NCI-H2196 (cell line): ENCODE measurements around the gene TMEM11.

Experiments
- DNase-seq: peaks from one replicate; lab custom pipeline; 2025; ENCODE audit not compliant: unreplicated experiment; lab: John Stamatoyannopoulos, UW

TMEM11 gene

DNA sequence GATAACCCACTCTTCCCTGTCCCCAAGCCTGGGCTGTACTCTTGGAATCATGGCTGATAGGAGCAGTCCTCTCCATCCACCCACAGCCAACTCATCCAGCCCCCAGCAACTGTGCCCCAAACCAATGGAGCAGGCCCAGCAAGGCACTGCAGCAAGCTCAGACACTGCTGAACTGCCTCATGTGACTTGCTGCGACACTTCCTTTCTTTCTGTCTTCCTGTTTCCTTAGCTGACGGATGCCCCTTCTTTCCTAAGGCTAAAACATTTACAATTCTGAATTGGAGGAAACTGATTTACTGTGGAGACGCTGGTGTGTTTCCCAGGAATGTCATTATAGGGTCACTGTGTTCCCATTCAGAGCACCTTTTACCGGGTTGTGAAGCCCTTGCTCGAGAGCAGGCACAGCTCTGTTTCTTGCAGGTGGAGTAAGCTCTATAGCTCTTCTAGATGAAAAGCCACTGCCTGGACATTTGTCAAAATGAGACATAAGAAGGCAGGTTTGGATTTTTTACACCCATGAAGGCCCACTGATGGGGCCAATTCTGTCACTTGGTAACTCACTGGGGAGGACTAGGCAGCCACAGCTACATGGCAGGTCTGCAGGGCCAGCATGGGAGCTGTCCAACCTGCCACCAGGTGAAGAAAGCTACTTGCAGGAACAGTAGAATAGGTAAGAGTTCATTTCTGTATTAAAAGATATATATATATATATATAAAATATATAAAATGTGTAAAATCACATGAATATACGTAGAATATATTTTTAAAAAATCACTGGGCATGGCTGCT, 27.4 kb downstream of the TMEM11 start:
- DNase-seq = no peak

GRCh38 chr17:21185061-21185460, 28.9 kb downstream of the TMEM11 start:
- DNase-seq = no peak

GRCh38 chr17:21184570-21184969, 29.4 kb downstream of the TMEM11 start:
- DNase-seq = no peak

DNA sequence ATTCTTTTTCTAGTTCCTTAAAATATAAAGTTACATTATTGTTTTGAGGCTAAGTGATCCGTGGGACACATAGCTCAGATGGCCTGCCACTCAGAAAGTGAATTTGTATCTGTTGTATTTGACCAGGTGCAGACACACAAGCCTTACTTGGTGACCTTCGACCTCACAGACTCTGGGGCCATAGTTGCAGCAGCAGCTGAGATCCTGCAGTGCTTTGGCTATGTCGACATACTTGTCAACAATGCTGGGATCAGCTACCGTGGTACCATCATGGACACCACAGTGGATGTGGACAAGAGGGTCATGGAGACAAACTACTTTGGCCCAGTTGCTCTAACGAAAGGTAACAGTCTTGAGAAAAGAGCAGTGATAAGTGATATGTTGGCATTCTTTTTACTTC, 30.5 kb downstream of the TMEM11 start:
- DNase-seq = no peak

DNA sequence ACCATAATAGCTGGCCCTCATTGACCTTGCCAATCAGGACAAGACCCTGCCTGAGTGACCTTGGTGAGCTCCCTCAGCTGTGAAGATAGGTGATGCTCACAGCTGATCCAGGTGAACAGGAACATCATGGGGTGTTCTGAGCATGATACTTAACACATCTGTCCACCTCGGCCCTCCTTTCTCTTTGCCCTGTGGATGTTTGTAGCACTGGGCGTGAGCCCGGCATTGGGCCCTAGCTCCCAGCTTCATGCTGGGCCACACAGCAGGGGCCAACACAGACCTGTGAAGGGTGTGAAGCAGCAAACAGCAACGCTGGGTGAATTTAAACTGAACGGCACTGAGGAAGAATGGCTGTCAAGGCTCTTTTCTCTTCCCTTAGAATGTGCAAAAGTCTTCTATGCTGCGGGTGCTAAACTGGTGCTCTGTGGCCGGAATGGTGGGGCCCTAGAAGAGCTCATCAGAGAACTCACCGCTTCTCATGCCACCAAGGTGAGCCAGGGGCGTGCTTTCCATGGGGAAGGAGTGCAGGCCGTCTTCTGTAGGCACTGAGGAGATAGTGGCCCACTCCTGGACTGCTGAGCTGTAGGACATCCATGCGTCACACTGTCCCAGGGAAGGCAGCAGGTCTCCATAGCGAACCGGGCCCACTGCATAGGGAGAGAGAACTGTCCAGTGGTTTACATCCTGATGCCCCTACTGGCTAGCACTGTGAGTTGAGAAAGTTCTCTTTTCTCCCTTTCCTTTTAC, 35.9 kb downstream of the TMEM11 start:
- DNase-seq = no peak

- DNase-seq = no peak
These were observed 36.6 kb downstream of the TMEM11 start for GRCh38 chr17:21177401-21177800.

GRCh38 chr17:21176773-21177395, 37.1 kb downstream of the TMEM11 start:
- no peak for DNase-seq

- no peak for DNase-seq
These were observed 39.2 kb downstream of the TMEM11 start for GRCh38 chr17:21174713-21175112.

DNA sequence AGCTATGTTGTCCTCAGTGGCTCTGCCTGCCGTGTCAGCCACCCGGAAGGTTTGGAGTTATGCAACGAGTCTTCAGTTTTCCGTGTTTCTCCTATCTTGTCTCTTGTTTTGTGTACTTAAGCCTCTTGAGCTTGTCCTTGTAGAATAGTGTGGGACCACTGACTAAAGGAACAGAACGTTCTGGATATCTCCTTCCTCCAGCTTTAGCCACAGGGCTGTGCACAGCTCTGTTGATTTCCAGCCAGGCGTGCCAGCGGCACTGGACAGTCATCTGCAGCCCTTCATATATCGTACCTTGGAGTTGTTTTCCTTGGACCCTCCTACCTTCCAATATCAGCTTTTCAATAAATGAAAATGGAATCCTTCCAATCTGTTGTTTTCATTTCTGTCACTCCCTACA, 39.8 kb downstream of the TMEM11 start:
- DNase-seq = no peak

GRCh38 chr17:21173543-21173942, 40.4 kb downstream of the TMEM11 start:
- DNase-seq = no peak

DNA sequence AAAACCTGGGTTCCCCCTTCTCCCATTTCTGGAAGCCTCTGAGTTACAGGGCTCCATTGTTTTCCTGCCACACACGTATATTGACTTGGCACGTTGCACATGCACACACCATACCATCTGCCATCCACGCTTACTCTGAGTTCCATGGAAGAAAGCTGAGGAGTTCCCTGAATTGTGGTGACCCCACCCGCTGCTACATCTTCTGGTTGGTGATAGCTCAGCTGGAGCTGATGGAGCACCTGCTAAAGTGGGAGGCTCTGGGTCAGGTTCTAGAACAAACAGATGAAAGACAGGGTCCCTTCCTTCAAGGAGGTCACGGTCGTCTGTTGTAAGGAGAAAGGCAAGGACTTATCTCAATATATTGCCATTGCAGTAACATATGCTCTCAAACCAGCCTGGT, 41.1 kb downstream of the TMEM11 start:
- no peak for DNase-seq

- no peak for DNase-seq
These were observed 41.9 kb downstream of the TMEM11 start for GRCh38 chr17:21171970-21172510.

DNA sequence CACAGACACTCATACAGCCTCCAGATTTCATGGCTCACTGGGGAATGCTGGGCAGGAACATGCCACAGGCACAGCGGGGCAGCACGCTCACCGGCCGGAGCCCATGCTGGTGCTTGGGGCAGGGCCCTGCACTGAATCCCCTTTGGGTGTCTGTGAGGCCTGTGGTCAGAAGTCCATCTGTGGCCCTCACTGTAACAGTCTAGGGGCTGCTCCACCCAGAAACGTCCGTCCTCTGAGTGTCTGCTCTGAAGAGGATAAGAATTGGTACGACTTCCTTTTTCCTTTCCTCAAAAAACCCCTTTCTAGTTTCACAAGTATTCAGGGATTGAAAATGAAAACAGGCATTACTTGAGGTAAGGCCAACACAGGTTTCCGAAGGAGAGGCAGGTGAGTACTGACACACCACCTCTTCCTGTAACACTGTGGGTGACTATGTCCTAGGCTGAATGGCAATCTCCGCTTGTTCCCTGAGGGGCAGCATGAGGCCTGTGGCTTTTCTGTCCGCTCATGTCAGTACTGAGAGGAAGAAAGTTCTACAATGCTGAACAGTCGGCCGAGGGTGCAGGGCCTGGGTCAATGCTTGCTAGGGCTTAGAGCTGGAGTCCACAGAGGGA, 42.5 kb downstream of the TMEM11 start:
- no peak for DNase-seq

- no peak for DNase-seq
These were observed 43.2 kb downstream of the TMEM11 start for GRCh38 chr17:21170809-21171208.

DNA sequence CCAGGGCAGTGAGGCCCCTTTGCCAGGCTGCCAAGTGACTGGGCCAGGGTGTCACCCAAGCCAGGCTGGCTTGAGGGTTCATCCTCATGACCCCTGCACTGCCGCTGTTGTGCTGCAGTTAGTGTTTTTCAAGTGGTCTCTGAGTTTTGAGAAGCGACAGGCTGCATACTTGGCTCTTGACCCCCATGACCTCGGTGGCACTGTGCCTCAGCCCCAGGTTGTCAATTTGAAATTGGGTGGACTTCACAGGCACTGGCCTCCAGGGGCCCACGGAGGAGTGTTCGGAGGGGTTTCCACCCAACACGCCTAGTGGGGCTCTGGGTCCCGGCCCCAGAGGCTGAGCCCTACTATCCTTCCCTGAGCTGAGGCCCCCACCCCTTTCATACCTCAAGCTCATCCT, 44.5 kb downstream of the TMEM11 start:
- DNase-seq = no peak

GRCh38 chr17:21168555-21168865, 45.5 kb downstream of the TMEM11 start:
- DNase-seq = no peak

DNA sequence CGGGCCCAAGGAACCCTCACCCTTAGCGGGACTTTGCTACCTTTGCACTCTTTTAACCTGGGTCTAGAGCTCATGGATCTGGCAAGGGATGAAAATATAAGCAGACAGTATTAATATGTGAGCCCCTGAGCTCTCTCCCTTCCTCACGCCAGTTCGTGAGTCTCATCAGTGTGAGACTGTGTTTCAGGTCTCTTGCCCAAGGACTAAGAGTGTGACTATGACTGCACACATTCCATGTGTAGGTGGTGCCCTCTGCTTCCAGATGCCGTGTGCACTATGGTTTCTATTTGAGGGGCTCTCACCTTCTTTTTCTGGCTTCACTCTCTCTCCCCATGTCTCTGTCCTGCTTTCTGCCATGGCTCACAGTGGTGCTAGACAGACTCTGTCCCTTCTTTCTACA, 46.7 kb downstream of the TMEM11 start:
- no peak for DNase-seq

- no peak for DNase-seq
These were observed 47.3 kb downstream of the TMEM11 start for GRCh38 chr17:21166595-21167210.

- no peak for DNase-seq
These were observed 47.9 kb downstream of the TMEM11 start for GRCh38 chr17:21165922-21166594.

DNA sequence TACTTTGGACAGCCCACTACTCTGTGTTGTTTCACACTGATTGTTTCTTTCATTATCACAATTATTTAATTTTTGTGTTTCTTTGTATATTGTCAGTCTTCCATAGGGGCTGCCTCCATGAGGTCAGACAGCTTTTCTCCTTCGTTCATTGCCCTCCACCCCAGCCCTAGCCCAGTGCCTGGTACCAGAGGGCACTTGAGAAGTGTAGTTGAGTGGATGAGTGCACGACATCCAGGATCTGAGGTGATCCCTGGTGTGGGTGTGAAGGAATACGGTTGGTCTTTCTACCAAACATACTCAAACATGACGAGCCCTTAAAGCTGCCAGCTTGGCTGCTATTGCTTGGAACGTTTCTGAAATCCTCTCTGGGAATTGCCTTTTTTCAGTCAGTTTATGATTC, 49.3 kb downstream of the TMEM11 start:
- no peak for DNase-seq

DNA sequence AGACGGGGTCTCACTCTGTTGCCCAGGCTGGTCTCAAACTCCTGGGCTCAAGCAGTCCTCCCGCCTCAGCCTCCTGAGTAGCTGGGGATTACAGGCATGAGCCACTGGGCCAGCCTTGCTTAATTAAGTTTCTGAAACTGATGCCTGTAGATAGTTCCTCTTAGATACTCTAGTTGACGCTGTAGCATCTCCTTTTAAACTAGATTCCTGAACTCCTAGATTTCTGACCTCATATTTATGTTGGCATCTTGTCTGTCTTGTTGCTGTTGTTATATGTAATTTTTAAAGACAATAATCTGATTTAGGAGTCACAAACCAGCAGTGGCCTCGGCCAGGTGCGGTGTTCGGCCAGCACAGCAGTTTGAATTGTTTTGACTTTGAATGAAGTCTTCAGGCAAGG, 49.7 kb downstream of the TMEM11 start:
- no peak for DNase-seq
